ENCODE results near the gene CLRN2. TPM values are rescaled to one million over a fixed set of nuclear protein-coding genes. Genes with fewer than 3 reads are reported as not detected.

CLRN2 gene
- total and polyA plus RNA-seq, 2 of the 4 experiments (the other 2 are of a cell fraction): not detected

GRCh38 chr4:17558941-17559708 lies 44.2 kb downstream of the CLRN2 start:
- Histone ChIP-seq H4K5ac (ENCODE audit: low read depth, low read length) (no peak overlapping the region), H3K9me1 (ENCODE audit: insufficient read depth, low read length) (no peaks in the 10 kb centered on the region), H3K4me1 (ENCODE audit: control insufficient read depth, insufficient read depth, low read length) (no peaks in the 10 kb centered on the region), H3K79me1 (ENCODE audit: low read depth in 1 of 2, low read length in 2 of 2) (no peaks in the 10 kb centered on the region), H3K36me3 (ENCODE audit: control insufficient read depth, insufficient read depth, low read length) (no peaks in the 10 kb centered on the region), H3K14ac (replicated peaks; ENCODE audit: low read depth, low read length) (no peak overlapping the region), H3K4me2 (ENCODE audit: low read depth, low read length) (no peak overlapping the region), H2BK5ac (ENCODE audit: low read depth, low read length, poor library complexity, severe bottlenecking) (no peak overlapping the region), H3K18ac (ENCODE audit: low read depth, low read length) (no peak overlapping the region), H2BK15ac (ENCODE audit: low read depth, low read length) (no peak overlapping the region), H3K4ac (ENCODE audit: low read depth, low read length) (no peak overlapping the region), H3K4me3 (ENCODE audit: insufficient read depth, low read depth, low read length) (no peak overlapping the region), H2BK20ac (ENCODE audit: low read depth, low read length) (no peak overlapping the region), H2BK120ac (ENCODE audit: low read depth, low read length) (no peak overlapping the region), H3K23ac (ENCODE audit: low read depth, low read length) (no peak overlapping the region), H3K9ac (ENCODE audit: low read depth, low read length) (no peak overlapping the region), H3K27ac (ENCODE audit: insufficient read depth, low read length) (no peak overlapping the region), H4K20me1 (ENCODE audit: insufficient read depth, low read length) (no peaks in the 10 kb centered on the region), H2AK9ac (replicated peaks; ENCODE audit: low read depth, low read length, poor library complexity) (no peak overlapping the region), H3K9me3 (ENCODE audit: control insufficient read depth, insufficient read depth, low read length) (no peaks in the 10 kb centered on the region), H4K8ac (ENCODE audit: low read depth in 2 of 2, low read length in 2 of 2) (no peak overlapping the region), H3K56ac (ENCODE audit: extremely low read depth, insufficient read depth, low read length) (no peak overlapping the region), H2AK5ac (ENCODE audit: low read depth, low read length) (no peak overlapping the region), H2AFZ (replicated peaks; ENCODE audit: low read length, poor library complexity) (no peak overlapping the region), H3K27me3 (ENCODE audit: control insufficient read depth, insufficient read depth, low read length) (peaks cover 10% of the 10 kb centered on the region), H4K91ac (ENCODE audit: insufficient read depth, low read depth, low read length) (no peak overlapping the region)
- in situ Hi-C loops (cut with MboI; ENCODE audit: low sequenced_read_pairs) (no loop called here), dilution Hi-C loops (cut with HindIII; ENCODE audit: low sequenced_read_pairs, unreplicated experiment) (no loop called here), intact Hi-C loops (cut with micrococcal nuclease) (no loop called here)
- TF ChIP-seq MAFK (IDR thresholded peaks at IDR 0.05; ENCODE audit: low read depth, low read length): no peak
- no peak for TF ChIP-seq POLR2A (IDR thresholded peaks at IDR 0.05; ENCODE audit: low read depth, low read length)
- no peak for TF ChIP-seq CEBPB (IDR thresholded peaks at IDR 0.05; ENCODE audit: low read depth, low read length)
- TF ChIP-seq CHD1 (IDR thresholded peaks at IDR 0.05; ENCODE audit: low read depth, low read length): no peak
- no peak for TF ChIP-seq RAD21 (IDR thresholded peaks at IDR 0.05; ENCODE audit: low read length)
- TF ChIP-seq, protein P1, sequence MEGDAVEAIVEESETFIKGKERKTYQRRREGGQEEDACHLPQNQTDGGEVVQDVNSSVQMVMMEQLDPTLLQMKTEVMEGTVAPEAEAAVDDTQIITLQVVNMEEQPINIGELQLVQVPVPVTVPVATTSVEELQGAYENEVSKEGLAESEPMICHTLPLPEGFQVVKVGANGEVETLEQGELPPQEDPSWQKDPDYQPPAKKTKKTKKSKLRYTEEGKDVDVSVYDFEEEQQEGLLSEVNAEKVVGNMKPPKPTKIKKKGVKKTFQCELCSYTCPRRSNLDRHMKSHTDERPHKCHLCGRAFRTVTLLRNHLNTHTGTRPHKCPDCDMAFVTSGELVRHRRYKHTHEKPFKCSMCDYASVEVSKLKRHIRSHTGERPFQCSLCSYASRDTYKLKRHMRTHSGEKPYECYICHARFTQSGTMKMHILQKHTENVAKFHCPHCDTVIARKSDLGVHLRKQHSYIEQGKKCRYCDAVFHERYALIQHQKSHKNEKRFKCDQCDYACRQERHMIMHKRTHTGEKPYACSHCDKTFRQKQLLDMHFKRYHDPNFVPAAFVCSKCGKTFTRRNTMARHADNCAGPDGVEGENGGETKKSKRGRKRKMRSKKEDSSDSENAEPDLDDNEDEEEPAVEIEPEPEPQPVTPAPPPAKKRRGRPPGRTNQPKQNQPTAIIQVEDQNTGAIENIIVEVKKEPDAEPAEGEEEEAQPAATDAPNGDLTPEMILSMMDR (conservative IDR thresholded peaks at IDR 0.05; ENCODE audit: low read depth, low read length): no peak
- TF ChIP-seq NFE2L2 (IDR thresholded peaks at IDR 0.05; ENCODE audit: low read depth, low read length): no peak
- TF ChIP-seq FOS (IDR thresholded peaks at IDR 0.05; ENCODE audit: low read depth, low read length): no peak
- no peak for TF ChIP-seq SMC3 (IDR thresholded peaks at IDR 0.05; ENCODE audit: low read depth, low read length)
- TF ChIP-seq MXI1 (IDR thresholded peaks at IDR 0.05; ENCODE audit: borderline replicate concordance, low read depth, low read length): no peak
- TF ChIP-seq ELK1 (IDR thresholded peaks at IDR 0.05; ENCODE audit: borderline replicate concordance, low read depth, low read length): no peak
- TF ChIP-seq MAZ (IDR thresholded peaks at IDR 0.05; ENCODE audit: borderline replicate concordance, low read depth, low read length): no peak
- no peak for TF ChIP-seq BHLHE40 (IDR thresholded peaks at IDR 0.05; ENCODE audit: low read depth, low read length)
- TF ChIP-seq USF2 (IDR thresholded peaks at IDR 0.05; ENCODE audit: low read depth, low read length): no peak
- TF ChIP-seq RFX5 (IDR thresholded peaks at IDR 0.05; ENCODE audit: low read depth, low read length): no peak
- no peak for ATAC-seq (ENCODE audit: low read depth)
- ChIA-PET POLR2A (ENCODE audit: unreplicated experiment) (no interaction called here), CTCF (interaction anchor here (1.8 kb wide), 1 partner anchor 10 kb away, joined by 5 read pairs; no protein-coding TSS in a partner anchor)
- DNase-seq: no peak
- WGBS, 2 experiments (ENCODE audit: extremely low coverage in 2 of 2, insufficient read length in 1 of 2): no CpG with 5 or more reads among the region's 4 CpGs
- no TSS peak for BruUV-seq (replicated peaks)
